GM12878 (cell line): ENCODE data around the gene EXOSC6. TPM values are rescaled to one million over a fixed set of nuclear protein-coding genes. Genes with fewer than 3 reads are reported as not detected.

ENCODE experiments used
- ATAC-seq: fragments of 200-7000 bp; cut with Tn5 transposase; 3 replicates; pipeline ENCODE4 v1.9.1; 2020; ENCODE audit warnings: mild to moderate bottlenecking, moderate library complexity
- BruUV-seq: library from RNA; stranded (reverse); fragments of 400-500 nt; replicated peaks from 2 replicates; lab custom pipeline; 2021; lab: Mats Ljungman, UMichigan
- CTCF ChIA-PET: fragments of 300-600 bp; sonication (Branson Sonifier 250); formaldehyde crosslinking; extraction: SDS; loops from one replicate; lab custom pipeline; 2021; ENCODE audit warnings: inconsistent platforms; lab: Yijun Ruan, JAX
- POLR2A ChIA-PET: fragments of 350-600 bp; formaldehyde crosslinking; extraction: SDS; loops from one replicate; lab custom pipeline; 2021; ENCODE audit warnings: inconsistent platforms; lab: Charles Lee
- RAD21 ChIA-PET: fragments of 300-600 bp; sonication (Branson Sonifier 250); formaldehyde crosslinking; loops from one replicate; lab custom pipeline; 2023; ENCODE audit warnings: antibody characterized with exemption; ENCODE audit not compliant: unreplicated experiment; lab: Charles Lee
- SMC1A ChIA-PET: fragments of 300-600 bp; sonication (Branson Sonifier 250); formaldehyde crosslinking; loops from one replicate; lab custom pipeline; 2023; ENCODE audit not compliant: unreplicated experiment, uncharacterized antibody; lab: Charles Lee
- DNase-seq: peaks from one replicate; pipeline ENCODE4 v3.0.0-alpha.2; 2011; ENCODE audit warnings: low read depth, low spot score
- FAIRE-seq: peaks from 3 replicates; lab custom pipeline; 2011; peaks lifted over from hg19 to GRCh38; lab: Jason Lieb, UNC
- H2AFZ ChIP-seq: 2 replicates; pipeline ENCODE4 v1.6.0; 2011; ENCODE audit warnings: low read depth, low read length, control low read depth; ENCODE audit not compliant: control insufficient read depth
- H3K27ac ChIP-seq: 2 replicates; pipeline ENCODE4 v1.5.1; 2011; ENCODE audit warnings: control low read depth; ENCODE audit not compliant: control insufficient read depth, insufficient read depth
- H3K27me3 ChIP-seq, 2 experiments: replicated peaks in 1 of 2; 2 replicates each; pipeline versions ENCODE4 v1.6.0 to v1.6.1; 2011; ENCODE audit warnings: low read length in 1 of 2; ENCODE audit not compliant: control insufficient read depth in 2 of 2, insufficient read depth in 2 of 2
- H3K36me3 ChIP-seq, 2 experiments: 2 replicates each; pipeline ENCODE4 v1.5.1; 2011; ENCODE audit warnings: low read length in 1 of 2; ENCODE audit not compliant: control insufficient read depth in 2 of 2, insufficient read depth in 2 of 2
- H3K4me1 ChIP-seq: 2 replicates; pipeline ENCODE4 v1.6.1; 2011; ENCODE audit warnings: mild to moderate bottlenecking, low read length, moderate library complexity, mixed read lengths; ENCODE audit not compliant: control insufficient read depth, insufficient read depth
- H3K4me2 ChIP-seq: 2 replicates; pipeline ENCODE4 v1.6.0; 2011; ENCODE audit warnings: control low read depth; ENCODE audit not compliant: control insufficient read depth, insufficient read depth
- H3K4me3 ChIP-seq: fragments of 200-600 bp; sonication (generic); 2 replicates; pipeline ENCODE4 v1.5.1; 2016
- H3K79me2 ChIP-seq: 2 replicates; pipeline ENCODE4 v1.6.0; 2011; ENCODE audit warnings: low read length; ENCODE audit not compliant: control insufficient read depth, insufficient read depth
- H3K9ac ChIP-seq: 2 replicates; pipeline ENCODE4 v1.8.0; 2011; ENCODE audit warnings: low read length, control low read depth, mixed read lengths; ENCODE audit not compliant: control insufficient read depth, insufficient read depth
- H3K9me3 ChIP-seq: replicated peaks from 3 replicates; pipeline ENCODE4 v1.5.1; 2011; ENCODE audit warnings: mild to moderate bottlenecking, low read length; ENCODE audit not compliant: control insufficient read depth, insufficient read depth
- H4K20me1 ChIP-seq: 2 replicates; pipeline ENCODE4 v1.6.0; 2011; ENCODE audit not compliant: control insufficient read depth, insufficient read depth
- ATF7 ChIP-seq: fragments of 450-650 bp; IDR thresholded peaks from 2 replicates; pipeline ENCODE4 v1.6.1; 2016; ENCODE audit warnings: low read depth, mild to moderate bottlenecking
- CBX3 ChIP-seq: fragments of 200-600 bp; sonication (generic); IDR thresholded peaks from 2 replicates; pipeline ENCODE4 v1.6.1; 2016; ENCODE audit warnings: low read depth, borderline replicate concordance
- CHD2 ChIP-seq: IDR thresholded peaks from 2 replicates; pipeline ENCODE4 v1.6.1; 2011; ENCODE audit warnings: low read depth, low read length, improper control_type of control experiment, borderline replicate concordance
- CUX1 ChIP-seq: IDR thresholded peaks from 2 replicates; pipeline ENCODE4 v1.6.1; 2012; ENCODE audit warnings: improper control_type of control experiment, low read depth, low read length; ENCODE audit not compliant: insufficient replicate concordance
- DPF2 ChIP-seq: fragments of 450-650 bp; IDR thresholded peaks from 2 replicates; pipeline ENCODE4 v1.6.1; 2017; ENCODE audit warnings: mild to moderate bottlenecking
- GABPA ChIP-seq: IDR thresholded peaks from 2 replicates; pipeline ENCODE4 v1.6.1; 2014; ENCODE audit warnings: antibody characterized with exemption, low read depth, mild to moderate bottlenecking, inconsistent platforms
- GATAD2B ChIP-seq: fragments of 450-650 bp; conservative IDR thresholded peaks from 2 replicates; pipeline ENCODE4 v1.6.1; 2017; ENCODE audit warnings: low read depth, mild to moderate bottlenecking, moderate library complexity
- HDAC6 ChIP-seq: fragments of 200-600 bp; sonication (generic); IDR thresholded peaks from one replicate; pipeline ENCODE4 v1.8.0; 2017; ENCODE audit warnings: antibody characterized with exemption; ENCODE audit not compliant: unreplicated experiment
- PBX3 ChIP-seq: IDR thresholded peaks from 2 replicates; pipeline ENCODE4 v1.6.1; 2011; ENCODE audit warnings: mild to moderate bottlenecking, low read depth, low read length, moderate library complexity; ENCODE audit not compliant: insufficient replicate concordance
- RELA ChIP-seq: fragments of 450-650 bp; IDR thresholded peaks from 2 replicates; pipeline ENCODE4 v1.8.0; 2014; ENCODE audit warnings: borderline replicate concordance; ENCODE audit not compliant: partially characterized antibody
- RUNX3 ChIP-seq: IDR thresholded peaks from 2 replicates; pipeline ENCODE4 v1.6.1; 2012; ENCODE audit warnings: low read length, inconsistent platforms
- SMC3 ChIP-seq: IDR thresholded peaks from 2 replicates; pipeline ENCODE4 v1.6.1; 2011; ENCODE audit warnings: low read length, improper control_type of control experiment, borderline replicate concordance
- STAT3 ChIP-seq: IDR thresholded peaks from 2 replicates; pipeline ENCODE4 v1.6.1; 2011; ENCODE audit warnings: low read depth, low read length, improper control_type of control experiment
- YBX1 ChIP-seq: fragments of 450-650 bp; IDR thresholded peaks from 2 replicates; pipeline ENCODE4 v1.6.1; 2016; ENCODE audit warnings: antibody characterized with exemption
- ZNF217 ChIP-seq: fragments of 450-650 bp; IDR thresholded peaks from 2 replicates; pipeline ENCODE4 v1.6.1; 2017; ENCODE audit warnings: antibody characterized with exemption, mild to moderate bottlenecking
- ZNF24 ChIP-seq: fragments of 450-650 bp; IDR thresholded peaks from 2 replicates; pipeline ENCODE4 v1.6.1; 2017; ENCODE audit warnings: antibody characterized with exemption, mild to moderate bottlenecking
- WGBS: methylation state at CpG from one replicate; pipeline ENCODE4 v1.1.6; 2016; ENCODE audit warnings: low lambda C conversion rate; ENCODE audit not compliant: insufficient replicate concordance, insufficient coverage; ENCODE audit errors: missing lambda C conversion rate; 5-methylcytosine and 5-hydroxymethylcytosine counted together
- in situ Hi-C: fragments of 300-500 bp; cut with MboI; formaldehyde crosslinking; loops from 9 replicates; pipeline ENCODE4 v1.14.3; 2018; ENCODE audit warnings: mixed read lengths
- intact Hi-C: fragments of 100-400 bp; cut with micrococcal nuclease; formaldehyde crosslinking; loops from one replicate; pipeline ENCODE4 v1.14.2; 2022; ENCODE audit not compliant: unreplicated experiment
- polyA plus RNA-seq, 11 experiments: library from polyadenylated mRNA; depleted of rRNA in 4 of 11; unstranded in 6 of 11; stranded (reverse) in 5 of 11; fragments of >200 nt; fragmentation: Nextera tagmentation in 4 of 11; fragmentation: Illumina TruSeq in 1 of 11; extraction: Ambion mirVana in 4 of 11; extraction: Trizol in 1 of 11; gene quantifications; 1 replicate in 1 of 11; 2 replicates in 10 of 11; pipeline versions ENCODE4 v1.2.1 to v1.2.3, GENCODE V29; 2011 to 2016; ENCODE audit warnings: inconsistent platforms in 2 of 11, missing spikeins in 2 of 11, low read depth in 1 of 11
- total RNA-seq, 4 experiments: library from RNA; depleted of rRNA in 3 of 4; stranded (reverse); fragments of >200 nt in 3 of 4; fragmentation: Illumina TruSeq in 1 of 4; extraction: Trizol in 1 of 4; gene quantifications; 2 replicates each; pipeline versions ENCODE4 v1.2.1 to v1.2.3, GENCODE V29; 2013 to 2021

EXOSC6 gene
- total and polyA plus RNA-seq, 10 of the 15 experiments (the other 5 are each of a cell fraction or from before 2014, with no cell fraction given): 8.2 to 27.5 (median 14.5) TPM

- H4K20me1 ChIP-seq: no peaks in the 10 kb centered on the region
- H3K27me3 ChIP-seq: no peaks in the 10 kb centered on the region
- under 1% methylated on average over 49 of the region's 53 CpGs for WGBS
- H2AFZ ChIP-seq: peak within 1 kb of the TSS; percentile 96
- ATAC-seq (peak; percentile 99), DNase-seq (peak; percentile 98), FAIRE-seq (peak; percentile 94)
- SMC1A ChIA-PET: interaction anchor here (0.9 to 2.4 kb wide), 4 partner anchors 9 to 91 kb away, joined by 3 to 17 read pairs (median 5); partner anchors contain the start of genes DDX19A and DDX19B
- POLR2A ChIA-PET: interaction anchor here (0.6 to 4.3 kb wide), 5 partner anchors 9 to 200 kb away, joined by 4 to 28 read pairs (median 6); partner anchors contain the start of genes DDX19A and DDX19B
- H3K36me3 ChIP-seq: peaks cover 0 to 11% of the 10 kb centered on the region in 2 experiments; a peak in 2 of 4 replicates
- BruUV-seq: no TSS peak
- peaks cover 7% of the 10 kb centered on the region for H3K4me1 ChIP-seq
- H3K27ac ChIP-seq: peak within 1 kb of the TSS; percentile 89
- in situ Hi-C loops: no loop called here
- peak within 1 kb of the TSS; percentile 100 for H3K4me3 ChIP-seq
- H3K79me2 ChIP-seq: peaks cover 36% of the 10 kb centered on the region
- RAD21 ChIA-PET: interaction anchor here (1.2 to 1.7 kb wide), 3 partner anchors 10 to 23 kb away, joined by 3 to 6 read pairs (median 4); no protein-coding TSS in a partner anchor
- CTCF ChIA-PET: interaction anchor here (0.9 to 2.4 kb wide), 3 partner anchors 9 to 57 kb away, joined by 4 to 10 read pairs (median 9); partner anchors contain the start of genes DDX19A and DDX19B
- intact Hi-C loops: loop anchor here (2.0 to 5.0 kb wide), 2 partner anchors 57 to 233 kb away; partner anchors contain the start of genes COG4, DDX19A and SF3B3
- peak within 1 kb of the TSS; percentile 92 for H3K9ac ChIP-seq
- H3K9me3 ChIP-seq: no peaks in the 10 kb centered on the region
- peak within 1 kb of the TSS; percentile 74 for H3K4me2 ChIP-seq
- TF ChIP-seq GATAD2B (no peak; the same call in none of the 2 replicates), YBX1 (no peak), ZNF217 (no peak), CUX1 (no peak), CBX3 (no peak), CHD2 (peak; percentile 95), ZNF24 (0 out of 2 replicates have a peak, but pooled peaks have one; percentile 32), HDAC6 (peak; percentile 53), SMC3 (no peak), PBX3 (peak; percentile 100), ATF7 (peak; percentile 80), RUNX3 (peak; percentile 84), DPF2 (peak; percentile 96), GABPA (no peak), STAT3 (no peak), RELA (no peak)
These were observed 37.7 kb upstream of the EXOSC6 start, which contains the start of gene AARS1 for GRCh38 chr16:70289229-70290094. AARS1 (minus strand) TSS chr16:70289506; CDS start chr16:70282763, 6,743 bp downstream.
